Omental fat pad (tissue), 4 donors: ENCODE measurements around the gene GALNS. TPM values are rescaled to one million over a fixed set of nuclear protein-coding genes. Genes with fewer than 3 reads are reported as not detected.

ENCODE experiments used
- ATAC-seq: fragments of 150-250 bp; one replicate; pipeline ENCODE4 v1.9.1; 2016; ENCODE audit warnings: mild to moderate bottlenecking, moderate library complexity; ENCODE audit not compliant: low FRiP score
- DNase-seq: peaks from one replicate; pipeline ENCODE4 v3.0.0-alpha.2; 2019; ENCODE audit warnings: low spot score
- CTCF ChIP-seq, 3 donors: fragments of 450-650 bp; IDR thresholded peaks; one replicate each; pipeline ENCODE4 v1.5.1; 2016 to 2017; ENCODE audit warnings: antibody characterized with exemption in 3 of 3, mild to moderate bottlenecking in 3 of 3, moderate library complexity in 2 of 3
- total RNA-seq, 4 donors: library from RNA; depleted of rRNA; stranded (reverse); fragments of >200 nt; gene quantifications; one replicate each; pipeline ENCODE4 v1.1.0, GENCODE V29; 2016

Gene GALNS
- total RNA-seq, 4 donors from 2014 or later = 15.0 to 32.0 (median 23.4) TPM

GRCh38 chr16:88878967-88879787 lies 22.4 kb upstream of the GALNS start:
- no peak for TF ChIP-seq CTCF (IDR thresholded peaks at IDR 0.05)
- DNase-seq (no peak), ATAC-seq (no peak)

GRCh38 chr16:88878356-88878755 lies 21.6 kb upstream of the GALNS start:
- DNase-seq (no peak), ATAC-seq (no peak)
- TF ChIP-seq CTCF (IDR thresholded peaks at IDR 0.05) = no peak

GRCh38 chr16:88877564-88878289 lies 21.0 kb upstream of the GALNS start:
- no peak for TF ChIP-seq CTCF (IDR thresholded peaks at IDR 0.05)
- DNase-seq = no peak
- ATAC-seq = no peak

- DNase-seq = no peak
- ATAC-seq = no peak
- no peak for TF ChIP-seq CTCF (IDR thresholded peaks at IDR 0.05)
Observed at GRCh38 chr16:88876942-88877526, 20.3 kb upstream of the GALNS start.

GRCh38 chr16:88875703-88876234 lies 19.0 kb upstream of the GALNS start:
- ATAC-seq = no peak

More at GRCh38 chr16:88875703-88876234, 19.0 kb upstream of the GALNS start:
- DNase-seq = no peak
- TF ChIP-seq CTCF (IDR thresholded peaks at IDR 0.05) = no peak
